HL-60 (cell line): ENCODE results near the gene COPZ1.

ENCODE experiments used
- DNase-seq, 2 experiments: peaks; one replicate each; pipeline ENCODE4 v3.0.0-alpha.2; 2010 to 2020; ENCODE audit warnings: low read depth in 1 of 2, low spot score in 1 of 2
- H3K27ac ChIP-seq: fragments of 250-450 bp; sonication (Bioruptor Pico); replicated peaks from 2 replicates; pipeline ENCODE4 v1.5.1; 2020; ENCODE audit warnings: mild to moderate bottlenecking, moderate library complexity
- H3K27me3 ChIP-seq: fragments of 250-450 bp; sonication (Bioruptor Pico); 2 replicates; pipeline ENCODE4 v1.5.1; 2021; ENCODE audit warnings: mild to moderate bottlenecking, moderate library complexity; ENCODE audit not compliant: insufficient read depth, poor library complexity, severe bottlenecking
- H3K4me3 ChIP-seq: replicated peaks from 2 replicates; pipeline ENCODE4 v1.5.1; 2011; ENCODE audit warnings: mild to moderate bottlenecking, control low read depth, low read length; ENCODE audit not compliant: insufficient read depth
- GABPA ChIP-seq: IDR thresholded peaks from 2 replicates; pipeline ENCODE4 v1.6.1; 2012; ENCODE audit warnings: low read depth
- POLR2AphosphoS5 ChIP-seq: IDR thresholded peaks from 2 replicates; pipeline ENCODE4 v1.6.1; 2012; ENCODE audit warnings: low read depth
- SPI1 ChIP-seq: IDR thresholded peaks from 2 replicates; pipeline ENCODE4 v1.6.1; 2012; ENCODE audit warnings: low read depth, mild to moderate bottlenecking, borderline replicate concordance
- TF ChIP-seq, protein P1 (sequence below): IDR thresholded peaks from 2 replicates; pipeline ENCODE4 v1.6.1; 2012; ENCODE audit warnings: low read depth; ENCODE audit not compliant: insufficient replicate concordance
- TF ChIP-seq, protein P2 (sequence below): IDR thresholded peaks from one replicate; pipeline ENCODE4 v1.5.1; 2011; ENCODE audit warnings: low read length, control low read depth, inconsistent platforms; ENCODE audit not compliant: insufficient read depth

COPZ1 gene

DNA sequence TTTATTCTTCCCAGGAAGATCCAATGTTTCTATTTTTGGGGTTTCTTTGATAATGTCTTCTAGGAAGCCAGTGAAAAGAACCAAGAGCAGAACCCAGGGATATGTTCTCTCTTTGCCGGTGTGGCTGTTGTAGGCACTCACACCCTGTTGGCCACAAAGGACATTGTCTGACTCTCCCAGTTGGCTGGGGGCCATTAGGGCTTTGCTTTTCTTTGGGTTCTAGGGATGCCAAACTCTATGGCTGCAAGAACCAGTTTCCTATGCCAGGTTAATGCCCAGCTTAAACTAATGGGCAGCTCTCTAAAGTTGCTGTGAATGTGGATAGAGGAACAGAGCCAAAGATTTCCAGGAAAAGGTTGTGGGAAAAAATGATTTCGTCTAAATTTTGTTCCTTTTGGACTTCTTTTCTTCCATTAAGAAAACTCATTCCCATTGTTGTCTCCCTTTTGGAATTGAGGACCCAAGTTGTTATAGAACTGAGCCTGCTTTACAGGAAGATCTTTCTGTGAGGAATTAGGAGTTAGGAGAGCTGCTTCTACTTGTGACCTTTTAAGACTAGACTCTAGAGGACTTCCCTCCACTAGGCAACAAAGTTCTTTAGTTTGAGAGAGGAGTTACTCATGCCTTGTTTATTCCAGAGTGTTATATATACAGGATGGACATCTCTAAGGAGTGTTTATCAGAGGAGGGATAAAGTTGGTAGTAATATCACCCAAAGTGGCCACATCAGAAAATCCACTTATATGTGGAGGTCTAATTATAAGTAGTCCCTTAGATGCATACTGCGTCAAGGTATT is 13.1 kb downstream of the COPZ1 start:
- Histone ChIP-seq H3K27ac (no peak overlapping the region), H3K27me3 (no peaks in the 10 kb centered on the region), H3K4me3 (no peak overlapping the region)
- DNase-seq, result no peak
- TF ChIP-seq SPI1 (no peak), POLR2AphosphoS5 (no peak), GABPA (no peak)
- TF ChIP-seq, protein P1, sequence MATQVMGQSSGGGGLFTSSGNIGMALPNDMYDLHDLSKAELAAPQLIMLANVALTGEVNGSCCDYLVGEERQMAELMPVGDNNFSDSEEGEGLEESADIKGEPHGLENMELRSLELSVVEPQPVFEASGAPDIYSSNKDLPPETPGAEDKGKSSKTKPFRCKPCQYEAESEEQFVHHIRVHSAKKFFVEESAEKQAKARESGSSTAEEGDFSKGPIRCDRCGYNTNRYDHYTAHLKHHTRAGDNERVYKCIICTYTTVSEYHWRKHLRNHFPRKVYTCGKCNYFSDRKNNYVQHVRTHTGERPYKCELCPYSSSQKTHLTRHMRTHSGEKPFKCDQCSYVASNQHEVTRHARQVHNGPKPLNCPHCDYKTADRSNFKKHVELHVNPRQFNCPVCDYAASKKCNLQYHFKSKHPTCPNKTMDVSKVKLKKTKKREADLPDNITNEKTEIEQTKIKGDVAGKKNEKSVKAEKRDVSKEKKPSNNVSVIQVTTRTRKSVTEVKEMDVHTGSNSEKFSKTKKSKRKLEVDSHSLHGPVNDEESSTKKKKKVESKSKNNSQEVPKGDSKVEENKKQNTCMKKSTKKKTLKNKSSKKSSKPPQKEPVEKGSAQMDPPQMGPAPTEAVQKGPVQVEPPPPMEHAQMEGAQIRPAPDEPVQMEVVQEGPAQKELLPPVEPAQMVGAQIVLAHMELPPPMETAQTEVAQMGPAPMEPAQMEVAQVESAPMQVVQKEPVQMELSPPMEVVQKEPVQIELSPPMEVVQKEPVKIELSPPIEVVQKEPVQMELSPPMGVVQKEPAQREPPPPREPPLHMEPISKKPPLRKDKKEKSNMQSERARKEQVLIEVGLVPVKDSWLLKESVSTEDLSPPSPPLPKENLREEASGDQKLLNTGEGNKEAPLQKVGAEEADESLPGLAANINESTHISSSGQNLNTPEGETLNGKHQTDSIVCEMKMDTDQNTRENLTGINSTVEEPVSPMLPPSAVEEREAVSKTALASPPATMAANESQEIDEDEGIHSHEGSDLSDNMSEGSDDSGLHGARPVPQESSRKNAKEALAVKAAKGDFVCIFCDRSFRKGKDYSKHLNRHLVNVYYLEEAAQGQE, result no peak
- TF ChIP-seq, protein P2, sequence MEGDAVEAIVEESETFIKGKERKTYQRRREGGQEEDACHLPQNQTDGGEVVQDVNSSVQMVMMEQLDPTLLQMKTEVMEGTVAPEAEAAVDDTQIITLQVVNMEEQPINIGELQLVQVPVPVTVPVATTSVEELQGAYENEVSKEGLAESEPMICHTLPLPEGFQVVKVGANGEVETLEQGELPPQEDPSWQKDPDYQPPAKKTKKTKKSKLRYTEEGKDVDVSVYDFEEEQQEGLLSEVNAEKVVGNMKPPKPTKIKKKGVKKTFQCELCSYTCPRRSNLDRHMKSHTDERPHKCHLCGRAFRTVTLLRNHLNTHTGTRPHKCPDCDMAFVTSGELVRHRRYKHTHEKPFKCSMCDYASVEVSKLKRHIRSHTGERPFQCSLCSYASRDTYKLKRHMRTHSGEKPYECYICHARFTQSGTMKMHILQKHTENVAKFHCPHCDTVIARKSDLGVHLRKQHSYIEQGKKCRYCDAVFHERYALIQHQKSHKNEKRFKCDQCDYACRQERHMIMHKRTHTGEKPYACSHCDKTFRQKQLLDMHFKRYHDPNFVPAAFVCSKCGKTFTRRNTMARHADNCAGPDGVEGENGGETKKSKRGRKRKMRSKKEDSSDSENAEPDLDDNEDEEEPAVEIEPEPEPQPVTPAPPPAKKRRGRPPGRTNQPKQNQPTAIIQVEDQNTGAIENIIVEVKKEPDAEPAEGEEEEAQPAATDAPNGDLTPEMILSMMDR, result no peak

DNA sequence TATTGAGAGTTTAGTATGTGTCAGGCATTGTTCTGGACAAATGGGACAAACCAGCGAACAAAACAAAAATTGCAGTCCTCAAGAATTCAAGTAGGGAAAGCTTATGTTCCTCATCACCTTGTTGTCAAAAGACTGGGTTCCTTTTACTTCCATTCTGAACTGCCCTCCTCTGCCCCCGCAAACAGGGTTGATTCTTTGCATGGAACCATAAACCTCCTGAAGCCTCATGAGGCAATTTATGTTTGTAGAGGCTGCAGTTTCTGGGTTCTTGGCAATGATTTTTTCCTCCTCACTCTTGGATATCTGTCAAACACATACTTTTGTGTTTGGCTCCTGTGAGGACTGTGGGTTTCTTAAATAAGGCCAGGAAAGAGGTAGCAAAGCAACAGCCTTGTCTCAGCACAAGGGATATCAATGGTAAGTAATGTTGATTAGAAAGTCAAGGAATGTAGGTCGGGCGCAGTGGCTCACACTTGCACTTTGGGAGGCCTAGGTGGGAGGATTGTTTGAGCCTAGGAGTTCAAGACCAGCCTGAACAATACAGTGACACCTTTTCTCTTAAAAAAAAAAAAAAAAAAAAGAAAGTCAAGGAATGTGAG is 13.9 kb downstream of the COPZ1 start:
- no peak for DNase-seq
- TF ChIP-seq, protein P2, result no peak
- no peak for TF ChIP-seq POLR2AphosphoS5
- TF ChIP-seq, protein P1, result no peak
- no peak for TF ChIP-seq SPI1
- TF ChIP-seq GABPA, result no peak
- H3K27me3 ChIP-seq, result no peaks in the 10 kb centered on the region
- no peak overlapping the region for H3K4me3 ChIP-seq
- no peak overlapping the region for H3K27ac ChIP-seq

DNA sequence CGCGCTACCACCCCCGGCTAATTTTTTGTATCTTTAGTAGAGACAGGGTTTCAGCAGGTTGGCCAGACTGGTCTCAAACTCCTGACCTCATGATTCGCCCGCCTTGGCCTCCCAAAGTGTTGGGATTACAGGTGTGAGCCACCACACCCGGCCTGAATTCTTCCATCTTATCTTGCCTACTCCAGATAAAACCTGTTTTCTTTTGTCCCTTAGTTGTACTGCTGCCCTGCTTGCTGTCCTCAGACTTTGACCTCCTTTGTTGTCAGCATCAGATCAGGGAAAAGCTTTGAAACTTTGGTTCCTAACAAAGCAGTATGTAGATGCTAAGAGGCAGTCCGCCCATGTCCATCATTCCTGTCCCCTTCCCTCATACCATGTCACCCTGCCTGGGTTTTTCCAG is 15.9 kb downstream of the COPZ1 start:
- DNase-seq, result no peak
- TF ChIP-seq, protein P2, result no peak
- TF ChIP-seq SPI1, result no peak
- TF ChIP-seq, protein P1, result no peak
- TF ChIP-seq POLR2AphosphoS5, result no peak
- no peak for TF ChIP-seq GABPA
- no peak overlapping the region for H3K27ac ChIP-seq
- H3K4me3 ChIP-seq, result no peak overlapping the region
- no peaks in the 10 kb centered on the region for H3K27me3 ChIP-seq
